Measurements from ENCODE around the gene S100A2.

GRCh38 chr1:153534925-153535241 is 30.8 kb downstream of the S100A2 start:
- TF ChIP-seq CTCF (IDR thresholded peaks at IDR 0.05) (no peak), ZFX (IDR thresholded peaks at IDR 0.05; ENCODE audit: borderline replicate concordance) (no peak)
